Astrocyte (in vitro differentiated cells and primary cell): ENCODE measurements around the gene DDX17. TPM values are rescaled to one million over a fixed set of nuclear protein-coding genes. Genes with fewer than 3 reads are reported as not detected.
A peak's percentile ranks its signal among the peaks of the same experiment; 100 is the strongest.

Experiments used
- DNase-seq: peaks from one replicate; pipeline ENCODE4 v3.0.0-alpha.2; 2010; ENCODE audit warnings: low read depth
- FAIRE-seq: peaks from 2 replicates; lab custom pipeline; 2011; peaks lifted over from hg19 to GRCh38; lab: Jason Lieb, UNC
- H2AFZ ChIP-seq: 2 replicates; pipeline ENCODE4 v1.6.0; 2012; ENCODE audit warnings: low read depth, low read length, inconsistent platforms
- H3K27ac ChIP-seq: 2 replicates; pipeline ENCODE4 v1.5.1; 2011; ENCODE audit warnings: low read depth, low read length, inconsistent platforms
- H3K27me3 ChIP-seq: 2 replicates; pipeline ENCODE4 v1.6.0; 2011; ENCODE audit warnings: low read length, inconsistent platforms; ENCODE audit not compliant: insufficient read depth
- H3K36me3 ChIP-seq: 2 replicates; pipeline ENCODE4 v1.5.1; 2011; ENCODE audit warnings: low read length, inconsistent platforms; ENCODE audit not compliant: insufficient read depth
- H3K4me1 ChIP-seq: 2 replicates; pipeline ENCODE4 v1.5.1; 2011; ENCODE audit warnings: low read length, inconsistent platforms; ENCODE audit not compliant: insufficient read depth
- H3K4me2 ChIP-seq: 2 replicates; pipeline ENCODE4 v1.6.0; 2012; ENCODE audit warnings: low read length, inconsistent platforms
- H3K4me3 ChIP-seq: 2 replicates; pipeline ENCODE4 v1.5.1; 2011; ENCODE audit warnings: low read depth, mild to moderate bottlenecking, low read length, inconsistent platforms; ENCODE audit not compliant: insufficient read depth
- H3K79me2 ChIP-seq: 2 replicates; pipeline ENCODE4 v1.6.0; 2012; ENCODE audit warnings: mild to moderate bottlenecking, low read length, inconsistent platforms; ENCODE audit not compliant: insufficient read depth
- H3K9ac ChIP-seq: 2 replicates; pipeline ENCODE4 v1.6.0; 2012; ENCODE audit warnings: mild to moderate bottlenecking, low read length, inconsistent platforms
- H3K9me3 ChIP-seq: 2 replicates; pipeline ENCODE4 v1.5.1; 2012; ENCODE audit warnings: low read depth, mild to moderate bottlenecking, low read length, inconsistent platforms; ENCODE audit not compliant: insufficient read depth
- H4K20me1 ChIP-seq: 2 replicates; pipeline ENCODE4 v1.6.0; 2012; ENCODE audit warnings: low read length, inconsistent platforms; ENCODE audit not compliant: insufficient read depth
- H3K27ac Mint-ChIP-seq: one replicate; pipeline ENCODE4 v1.8.0; 2021; ENCODE audit warnings: mild to moderate bottlenecking, mixed read lengths; ENCODE audit not compliant: unreplicated experiment
- H3K27me3 Mint-ChIP-seq: one replicate; pipeline ENCODE4 v1.8.0; 2021; ENCODE audit warnings: low read depth, mixed read lengths; ENCODE audit not compliant: unreplicated experiment
- H3K36me3 Mint-ChIP-seq: one replicate; pipeline ENCODE4 v1.8.0; 2021; ENCODE audit warnings: low read depth, mixed read lengths; ENCODE audit not compliant: unreplicated experiment
- H3K4me1 Mint-ChIP-seq: one replicate; pipeline ENCODE4 v1.8.0; 2021; ENCODE audit warnings: low read depth, mixed read lengths; ENCODE audit not compliant: unreplicated experiment
- H3K4me3 Mint-ChIP-seq: one replicate; pipeline ENCODE4 v1.8.0; 2021; ENCODE audit warnings: mild to moderate bottlenecking, moderate library complexity, mixed read lengths; ENCODE audit not compliant: unreplicated experiment
- H3K9me3 Mint-ChIP-seq: one replicate; pipeline ENCODE4 v1.8.0; 2021; ENCODE audit warnings: mild to moderate bottlenecking, mixed read lengths; ENCODE audit not compliant: unreplicated experiment
- EZH2 ChIP-seq: IDR thresholded peaks from 2 replicates; pipeline ENCODE4 v1.6.1; 2012; ENCODE audit warnings: mild to moderate bottlenecking, low read length, inconsistent platforms; ENCODE audit not compliant: insufficient read depth
- total RNA-seq: library from RNA; stranded (reverse); gene quantifications from 2 replicates; pipeline ENCODE4 v1.2.1, GENCODE V29; 2021
- TF ChIP-seq, protein P1 (sequence below): IDR thresholded peaks from 2 replicates; pipeline ENCODE4 v1.5.1; 2011; ENCODE audit warnings: low read depth, mild to moderate bottlenecking, inconsistent platforms, low read length, moderate library complexity; ENCODE audit not compliant: insufficient read depth

The DDX17 gene
- total RNA-seq, 1 donor from 2014 or later, result 258 TPM

- H2AFZ ChIP-seq, result no peak overlapping the region
- peak overlapping the region; percentile 79 for H3K4me2 ChIP-seq
- H3K27ac ChIP-seq, result no peak overlapping the region
- Mint-ChIP-seq H3K27me3 (peaks cover 78% of the 10 kb centered on the region), H3K4me3 (peak overlapping the region; percentile 75), H3K36me3 (no peaks in the 10 kb centered on the region), H3K4me1 (peaks cover 3% of the 10 kb centered on the region), H3K9me3 (no peaks in the 10 kb centered on the region), H3K27ac (no peak overlapping the region)
- no peak overlapping the region for H3K4me3 ChIP-seq
- H3K79me2 ChIP-seq, result no peaks in the 10 kb centered on the region
- peaks cover 68% of the 10 kb centered on the region for H3K27me3 ChIP-seq
- no peak for FAIRE-seq
- DNase-seq, result no peak
- peaks cover 13% of the 10 kb centered on the region for H4K20me1 ChIP-seq
- H3K36me3 ChIP-seq, result no peaks in the 10 kb centered on the region
- H3K4me1 ChIP-seq, result peaks cover 7% of the 10 kb centered on the region
- TF ChIP-seq, protein P1, sequence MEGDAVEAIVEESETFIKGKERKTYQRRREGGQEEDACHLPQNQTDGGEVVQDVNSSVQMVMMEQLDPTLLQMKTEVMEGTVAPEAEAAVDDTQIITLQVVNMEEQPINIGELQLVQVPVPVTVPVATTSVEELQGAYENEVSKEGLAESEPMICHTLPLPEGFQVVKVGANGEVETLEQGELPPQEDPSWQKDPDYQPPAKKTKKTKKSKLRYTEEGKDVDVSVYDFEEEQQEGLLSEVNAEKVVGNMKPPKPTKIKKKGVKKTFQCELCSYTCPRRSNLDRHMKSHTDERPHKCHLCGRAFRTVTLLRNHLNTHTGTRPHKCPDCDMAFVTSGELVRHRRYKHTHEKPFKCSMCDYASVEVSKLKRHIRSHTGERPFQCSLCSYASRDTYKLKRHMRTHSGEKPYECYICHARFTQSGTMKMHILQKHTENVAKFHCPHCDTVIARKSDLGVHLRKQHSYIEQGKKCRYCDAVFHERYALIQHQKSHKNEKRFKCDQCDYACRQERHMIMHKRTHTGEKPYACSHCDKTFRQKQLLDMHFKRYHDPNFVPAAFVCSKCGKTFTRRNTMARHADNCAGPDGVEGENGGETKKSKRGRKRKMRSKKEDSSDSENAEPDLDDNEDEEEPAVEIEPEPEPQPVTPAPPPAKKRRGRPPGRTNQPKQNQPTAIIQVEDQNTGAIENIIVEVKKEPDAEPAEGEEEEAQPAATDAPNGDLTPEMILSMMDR, result no peak
- peak; percentile 97 for TF ChIP-seq EZH2
- H3K9me3 ChIP-seq, result no peaks in the 10 kb centered on the region
- H3K9ac ChIP-seq, result no peak overlapping the region
These were observed 51.6 kb downstream of the DDX17 start for GRCh38 chr22:38454353-38455075.

DNA sequence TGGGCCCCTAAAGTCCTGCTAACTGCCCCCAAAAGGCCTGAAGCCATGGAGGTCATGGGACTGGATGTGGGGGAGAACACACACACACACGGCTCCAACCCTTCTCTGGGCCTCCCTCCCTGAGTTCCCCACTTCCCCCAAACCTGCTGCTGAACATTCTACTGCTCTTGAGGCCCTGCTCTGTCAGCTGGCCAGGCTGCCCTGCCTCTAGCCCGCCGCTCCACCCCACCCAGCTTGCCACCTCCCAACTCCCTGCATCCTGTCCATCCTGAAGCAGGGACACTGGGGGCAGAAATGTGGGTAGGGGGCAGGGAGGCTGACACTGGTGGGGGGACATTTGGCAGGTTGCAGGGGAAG is 52.1 kb downstream of the DDX17 start:
- Histone ChIP-seq H3K27me3 (peaks cover 65% of the 10 kb centered on the region), H3K4me2 (no peak overlapping the region), H3K79me2 (no peaks in the 10 kb centered on the region), H2AFZ (no peak overlapping the region), H3K9ac (no peak overlapping the region), H4K20me1 (peaks cover 13% of the 10 kb centered on the region), H3K27ac (no peak overlapping the region), H3K36me3 (no peaks in the 10 kb centered on the region), H3K9me3 (no peaks in the 10 kb centered on the region), H3K4me3 (no peak overlapping the region), H3K4me1 (peaks cover 7% of the 10 kb centered on the region)
- peaks cover 78% of the 10 kb centered on the region for H3K27me3 Mint-ChIP-seq
- FAIRE-seq (no peak), DNase-seq (no peak)
- TF ChIP-seq, protein P1, result no peak
- TF ChIP-seq EZH2, result no peak
- H3K27ac Mint-ChIP-seq, result no peak overlapping the region
- H3K9me3 Mint-ChIP-seq, result no peaks in the 10 kb centered on the region
- H3K36me3 Mint-ChIP-seq, result no peaks in the 10 kb centered on the region
- H3K4me3 Mint-ChIP-seq, result peak overlapping the region; percentile 40
- H3K4me1 Mint-ChIP-seq, result peaks cover 3% of the 10 kb centered on the region

- peaks cover 58% of the 10 kb centered on the region for H3K27me3 ChIP-seq
- FAIRE-seq, result no peak
These were observed 52.9 kb downstream of the DDX17 start for GRCh38 chr22:38453066-38453672.

More at GRCh38 chr22:38453066-38453672, 52.9 kb downstream of the DDX17 start:
- TF ChIP-seq EZH2, result no peak
- TF ChIP-seq, protein P1, result no peak
- Histone ChIP-seq H4K20me1 (peaks cover 13% of the 10 kb centered on the region), H3K79me2 (no peaks in the 10 kb centered on the region), H3K4me1 (peaks cover 7% of the 10 kb centered on the region), H3K4me2 (no peak overlapping the region), H3K36me3 (no peaks in the 10 kb centered on the region), H3K4me3 (no peak overlapping the region), H3K9ac (no peak overlapping the region), H2AFZ (no peak overlapping the region), H3K9me3 (no peaks in the 10 kb centered on the region), H3K27ac (no peak overlapping the region)
- Mint-ChIP-seq H3K36me3 (no peaks in the 10 kb centered on the region), H3K9me3 (no peaks in the 10 kb centered on the region), H3K4me3 (no peak overlapping the region), H3K27ac (no peak overlapping the region), H3K4me1 (peaks cover 3% of the 10 kb centered on the region), H3K27me3 (peaks cover 71% of the 10 kb centered on the region)
- DNase-seq, result no peak
